H1 (cell line): Measurements from ENCODE around the gene RNF175.

Experiments used
- CTCF ChIP-seq, 3 experiments: IDR thresholded peaks; 1 replicate in 2 of 3; 2 replicates in 1 of 3; pipeline versions ENCODE4 v1.5.1 to v1.6.1; 2011; ENCODE audit warnings: low read length in 3 of 3, mild to moderate bottlenecking in 3 of 3, inconsistent platforms in 2 of 3, low read depth in 1 of 3, moderate library complexity in 1 of 3; ENCODE audit not compliant: insufficient read depth in 1 of 3; ENCODE audit errors: control extremely low read depth in 1 of 3
- EP300 ChIP-seq, 2 experiments: IDR thresholded peaks; 1 replicate in 1 of 2; 2 replicates in 1 of 2; pipeline ENCODE4 v1.6.1; 2011 to 2012; ENCODE audit warnings: low read depth in 2 of 2, low read length in 2 of 2, mild to moderate bottlenecking in 2 of 2, borderline replicate concordance in 1 of 2, inconsistent platforms in 1 of 2, moderate library complexity in 1 of 2
- GABPA ChIP-seq: IDR thresholded peaks from 2 replicates; pipeline ENCODE4 v1.6.1; 2011; ENCODE audit warnings: mild to moderate bottlenecking, low read length, moderate library complexity, borderline replicate concordance; ENCODE audit not compliant: insufficient read depth
- KDM5A ChIP-seq: fragments of 200-600 bp; IDR thresholded peaks from 2 replicates; pipeline ENCODE4 v1.7.1; 2012; ENCODE audit warnings: mild to moderate bottlenecking, low read length, inconsistent platforms, mixed read lengths
- MAX ChIP-seq: IDR thresholded peaks from 2 replicates; pipeline ENCODE4 v1.6.1; 2012; ENCODE audit warnings: inconsistent platforms
- RAD21 ChIP-seq, 2 experiments: IDR thresholded peaks in 1 of 2; conservative IDR thresholded peaks in 1 of 2; 2 replicates each; pipeline ENCODE4 v1.6.1; 2011; ENCODE audit warnings: low read depth in 2 of 2, low read length in 2 of 2, improper control_type of control experiment in 1 of 2, inconsistent platforms in 1 of 2, mild to moderate bottlenecking in 1 of 2, moderate library complexity in 1 of 2
- SIX5 ChIP-seq: IDR thresholded peaks from 2 replicates; pipeline ENCODE4 v1.6.1; 2011; ENCODE audit warnings: mild to moderate bottlenecking, low read depth, low read length
- SP1 ChIP-seq: IDR thresholded peaks from 2 replicates; pipeline ENCODE4 v1.6.1; 2011; ENCODE audit warnings: low read depth, low read length
- TBP ChIP-seq: IDR thresholded peaks from 2 replicates; pipeline ENCODE4 v1.6.1; 2011; ENCODE audit warnings: low read depth, low read length, improper control_type of control experiment
- TF ChIP-seq, protein P1 (sequence below): IDR thresholded peaks from 2 replicates; pipeline ENCODE4 v1.6.1; 2011; ENCODE audit warnings: low read length, improper control_type of control experiment
- TF ChIP-seq, protein P2 (sequence below): IDR thresholded peaks from 2 replicates; pipeline ENCODE4 v1.6.1; 2012; ENCODE audit warnings: inconsistent platforms

DNA sequence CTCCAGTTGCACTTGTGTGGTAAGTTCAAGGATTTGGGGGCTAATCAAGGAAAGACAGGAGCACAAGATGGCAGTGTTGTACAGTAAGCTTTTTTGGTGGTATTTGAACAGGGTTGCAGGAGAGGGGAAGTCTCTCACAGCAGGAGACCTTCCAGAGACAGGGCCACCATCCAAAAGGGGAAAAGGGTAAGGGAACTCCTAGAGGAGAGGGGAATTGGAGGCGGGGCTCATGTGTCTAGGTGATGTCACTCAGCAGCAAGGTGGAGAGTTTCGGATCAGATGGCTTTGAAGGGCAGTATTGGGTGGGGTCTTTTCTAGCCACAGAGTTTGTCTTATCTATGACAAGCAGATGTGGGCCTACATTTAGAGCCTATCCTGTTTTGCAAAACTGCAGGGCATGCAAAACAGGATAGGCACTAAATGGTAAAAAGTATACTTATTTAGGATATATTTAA is 13.4 kb upstream of the RNF175 start:
- TF ChIP-seq CTCF (IDR thresholded peaks at IDR 0.05; ENCODE audit: control extremely low read depth in 1 of 3, insufficient read depth in 1 of 3, low read depth in 1 of 3, low read length in 3 of 3) = peak in 2 of 3 experiments; percentile 51 to 60; a peak in 3 of 4 replicates
- no peak for TF ChIP-seq EP300 (IDR thresholded peaks at IDR 0.05; ENCODE audit: borderline replicate concordance in 1 of 2, low read depth in 2 of 2, low read length in 2 of 2)
- no peak for TF ChIP-seq SIX5
- TF ChIP-seq GABPA = no peak
- TF ChIP-seq MAX = no peak
- TF ChIP-seq, protein P1, sequence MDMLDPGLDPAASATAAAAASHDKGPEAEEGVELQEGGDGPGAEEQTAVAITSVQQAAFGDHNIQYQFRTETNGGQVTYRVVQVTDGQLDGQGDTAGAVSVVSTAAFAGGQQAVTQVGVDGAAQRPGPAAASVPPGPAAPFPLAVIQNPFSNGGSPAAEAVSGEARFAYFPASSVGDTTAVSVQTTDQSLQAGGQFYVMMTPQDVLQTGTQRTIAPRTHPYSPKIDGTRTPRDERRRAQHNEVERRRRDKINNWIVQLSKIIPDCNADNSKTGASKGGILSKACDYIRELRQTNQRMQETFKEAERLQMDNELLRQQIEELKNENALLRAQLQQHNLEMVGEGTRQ = no peak
- no peak for TF ChIP-seq KDM5A
- no peak for TF ChIP-seq SP1
- peak; percentile 78 to 85 for TF ChIP-seq RAD21 (IDR thresholded peaks at IDR 0.05 in 1 of 2, conservative IDR thresholded peaks at IDR 0.05 in 1 of 2; ENCODE audit: low read depth in 2 of 2, low read length in 2 of 2)
- TF ChIP-seq, protein P2, sequence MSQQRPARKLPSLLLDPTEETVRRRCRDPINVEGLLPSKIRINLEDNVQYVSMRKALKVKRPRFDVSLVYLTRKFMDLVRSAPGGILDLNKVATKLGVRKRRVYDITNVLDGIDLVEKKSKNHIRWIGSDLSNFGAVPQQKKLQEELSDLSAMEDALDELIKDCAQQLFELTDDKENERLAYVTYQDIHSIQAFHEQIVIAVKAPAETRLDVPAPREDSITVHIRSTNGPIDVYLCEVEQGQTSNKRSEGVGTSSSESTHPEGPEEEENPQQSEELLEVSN = no peak
- TF ChIP-seq TBP = no peak
